Adipocyte (in vitro differentiated cells): Measurements from ENCODE around the gene UBXN4.

Experiments used
- DNase-seq: peaks from one replicate; pipeline ENCODE4 v3.0.0-alpha.2; 2015; ENCODE audit warnings: low read depth
- H3K27me3 ChIP-seq: replicated peaks from 2 replicates; pipeline ENCODE4 v1.7.0; 2013; ENCODE audit warnings: mild to moderate bottlenecking, low read length, moderate library complexity; ENCODE audit not compliant: control insufficient read depth, insufficient read depth
- H3K36me3 ChIP-seq: 2 replicates; pipeline ENCODE4 v1.7.0; 2013; ENCODE audit warnings: low read length, mild to moderate bottlenecking, moderate library complexity; ENCODE audit not compliant: control insufficient read depth, insufficient read depth, severe bottlenecking
- H3K4me1 ChIP-seq: 2 replicates; pipeline ENCODE4 v1.7.0; 2013; ENCODE audit warnings: mild to moderate bottlenecking, low read length, moderate library complexity; ENCODE audit not compliant: control insufficient read depth, insufficient read depth
- H3K4me3 ChIP-seq: 2 replicates; pipeline ENCODE4 v1.7.0; 2013; ENCODE audit warnings: mild to moderate bottlenecking, low read length, moderate library complexity
- H3K9ac ChIP-seq: 2 replicates; pipeline ENCODE4 v1.7.0; 2013; ENCODE audit warnings: mild to moderate bottlenecking, low read length, moderate library complexity
- H3K9me3 ChIP-seq: 2 replicates; pipeline ENCODE4 v1.7.0; 2013; ENCODE audit warnings: mild to moderate bottlenecking, low read length, moderate library complexity; ENCODE audit not compliant: control insufficient read depth

The UBXN4 gene

GRCh38 chr2:135829378-135830135, 87.9 kb downstream of the UBXN4 start:
- Histone ChIP-seq H3K4me1 (no peaks in the 10 kb centered on the region), H3K27me3 (peaks cover 5% of the 10 kb centered on the region), H3K36me3 (no peaks in the 10 kb centered on the region), H3K9ac (no peak overlapping the region), H3K9me3 (no peaks in the 10 kb centered on the region), H3K4me3 (no peak overlapping the region)
- DNase-seq = no peak

GRCh38 chr2:135831180-135831812, 89.6 kb downstream of the UBXN4 start:
- Histone ChIP-seq H3K4me1 (no peaks in the 10 kb centered on the region), H3K4me3 (no peak overlapping the region), H3K36me3 (no peaks in the 10 kb centered on the region), H3K27me3 (peaks cover 5% of the 10 kb centered on the region), H3K9ac (no peak overlapping the region), H3K9me3 (no peaks in the 10 kb centered on the region)
- DNase-seq = no peak

- Histone ChIP-seq H3K4me1 (no peaks in the 10 kb centered on the region), H3K9me3 (no peaks in the 10 kb centered on the region), H3K4me3 (no peak overlapping the region), H3K9ac (no peak overlapping the region), H3K27me3 (peaks cover 5% of the 10 kb centered on the region), H3K36me3 (no peaks in the 10 kb centered on the region)
- DNase-seq = no peak
Observed at GRCh38 chr2:135832891-135833290, 91.2 kb downstream of the UBXN4 start.
